A673 (cell line): ENCODE results near the gene CIZ1. TPM values are rescaled to one million over a fixed set of nuclear protein-coding genes. Genes with fewer than 3 reads are reported as not detected.

ENCODE experiments used
- BruUV-seq: library from RNA; stranded (reverse); fragments of 400-500 nt; replicated peaks from 2 replicates; lab custom pipeline; 2021; lab: Mats Ljungman, UMichigan
- CTCF ChIA-PET: fragments of 300-600 bp; sonication (Branson Sonifier 250); formaldehyde crosslinking; loops from one replicate; lab custom pipeline; 2022; ENCODE audit warnings: antibody characterized with exemption; lab: Charles Lee
- POLR2A ChIA-PET: fragments of 300-600 bp; sonication (Branson Sonifier 250); formaldehyde crosslinking; loops from one replicate; lab custom pipeline; 2022; ENCODE audit warnings: antibody characterized with exemption; ENCODE audit not compliant: low non-redundant PET; lab: Charles Lee
- DNase-seq: peaks from one replicate; pipeline ENCODE4 v3.0.0-alpha.2; 2015; ENCODE audit warnings: low spot score
- H3K27ac ChIP-seq: fragments of 200-600 bp; sonication (generic); 2 replicates; pipeline ENCODE4 v1.5.1; 2016; ENCODE audit warnings: mixed run types, low read depth, mild to moderate bottlenecking, mixed read lengths, antibody characterized with exemption, low read length; ENCODE audit not compliant: poor library complexity, severe bottlenecking
- H3K27me3 ChIP-seq: fragments of 200-600 bp; sonication (generic); replicated peaks from 2 replicates; pipeline ENCODE4 v1.6.1; 2017; ENCODE audit warnings: mixed run types, low read depth, mild to moderate bottlenecking, mixed read lengths, antibody characterized with exemption, low read length; ENCODE audit not compliant: insufficient read depth, poor library complexity
- H3K36me3 ChIP-seq: fragments of 200-600 bp; sonication (generic); 2 replicates; pipeline ENCODE4 v1.6.1; 2016; ENCODE audit warnings: mixed run types, mild to moderate bottlenecking, mixed read lengths, antibody characterized with exemption, low read length; ENCODE audit not compliant: insufficient read depth, poor library complexity, severe bottlenecking
- H3K4me1 ChIP-seq: fragments of 200-600 bp; sonication (generic); 2 replicates; pipeline ENCODE4 v1.6.1; 2017; ENCODE audit warnings: mixed run types, mild to moderate bottlenecking, mixed read lengths, antibody characterized with exemption, low read length; ENCODE audit not compliant: insufficient read depth, poor library complexity, severe bottlenecking
- H3K4me3 ChIP-seq: fragments of 200-600 bp; sonication (generic); 2 replicates; pipeline ENCODE4 v1.5.1; 2016; ENCODE audit warnings: low read depth, mixed run types, mild to moderate bottlenecking, mixed read lengths, low read length; ENCODE audit not compliant: poor library complexity, severe bottlenecking
- H3K9me3 ChIP-seq: fragments of 200-600 bp; sonication (generic); 2 replicates; pipeline ENCODE4 v1.6.1; 2016; ENCODE audit warnings: mixed run types, low read depth, mild to moderate bottlenecking, mixed read lengths, antibody characterized with exemption, low read length; ENCODE audit not compliant: poor library complexity, severe bottlenecking
- EZH2 ChIP-seq: fragments of 200-600 bp; sonication (generic); IDR thresholded peaks from 2 replicates; pipeline ENCODE4 v1.6.1; 2017; ENCODE audit warnings: borderline replicate concordance, low read depth, mild to moderate bottlenecking, mixed read lengths, antibody characterized with exemption, low read length; ENCODE audit not compliant: poor library complexity, severe bottlenecking
- intact Hi-C: fragments of 100-400 bp; cut with micrococcal nuclease; formaldehyde crosslinking; loops from one replicate; pipeline ENCODE4 v1.10.0; 2022; ENCODE audit not compliant: unreplicated experiment
- total RNA-seq: library from RNA; stranded (reverse); gene quantifications from 2 replicates; pipeline ENCODE4 v1.2.3, GENCODE V29; 2021
- TF ChIP-seq, protein P1 (sequence below): fragments of 300-800, 200-600 bp; sonication (generic); conservative IDR thresholded peaks from 2 replicates; pipeline ENCODE4 v1.5.1; 2017; ENCODE audit warnings: low read depth, mild to moderate bottlenecking, antibody characterized with exemption, low read length, moderate library complexity, mixed read lengths

The CIZ1 gene
- total RNA-seq, 1 experiment from 2014 or later: 158 TPM

DNA sequence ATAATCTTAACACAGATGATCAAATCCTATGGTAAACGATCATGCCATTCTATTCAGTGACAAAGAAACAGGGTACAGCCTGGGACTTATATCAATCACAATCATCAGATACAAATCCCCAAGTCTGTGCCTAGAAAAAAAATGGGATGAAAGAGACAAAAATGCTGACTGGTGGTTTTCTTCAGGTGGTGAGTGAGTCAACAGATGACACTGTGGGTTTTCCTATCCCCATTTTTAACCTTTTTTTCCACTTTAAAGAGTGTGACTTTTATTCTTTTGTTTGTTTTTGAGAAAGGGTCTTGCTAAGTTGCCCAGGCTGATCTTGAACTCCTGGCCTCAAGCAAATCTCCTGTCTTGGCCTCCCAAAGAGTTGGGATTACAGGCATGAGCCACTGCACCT, 3.2 kb downstream of the CIZ1 start:
- intact Hi-C loops: no loop called here
- Histone ChIP-seq H3K27me3 (no peaks in the 10 kb centered on the region), H3K4me3 (no peak overlapping the region), H3K9me3 (no peaks in the 10 kb centered on the region), H3K4me1 (peaks cover 23% of the 10 kb centered on the region), H3K36me3 (peaks cover 31% of the 10 kb centered on the region), H3K27ac (no peak overlapping the region)
- CTCF ChIA-PET: interaction anchor here (0.6 kb wide), 1 partner anchor 30 kb away, joined by 4 read pairs; no protein-coding TSS in a partner anchor
- POLR2A ChIA-PET: no interaction called here
- no peak for DNase-seq
- BruUV-seq: TSS peak; percentile 26
- TF ChIP-seq EZH2: no peak
- TF ChIP-seq, protein P1, sequence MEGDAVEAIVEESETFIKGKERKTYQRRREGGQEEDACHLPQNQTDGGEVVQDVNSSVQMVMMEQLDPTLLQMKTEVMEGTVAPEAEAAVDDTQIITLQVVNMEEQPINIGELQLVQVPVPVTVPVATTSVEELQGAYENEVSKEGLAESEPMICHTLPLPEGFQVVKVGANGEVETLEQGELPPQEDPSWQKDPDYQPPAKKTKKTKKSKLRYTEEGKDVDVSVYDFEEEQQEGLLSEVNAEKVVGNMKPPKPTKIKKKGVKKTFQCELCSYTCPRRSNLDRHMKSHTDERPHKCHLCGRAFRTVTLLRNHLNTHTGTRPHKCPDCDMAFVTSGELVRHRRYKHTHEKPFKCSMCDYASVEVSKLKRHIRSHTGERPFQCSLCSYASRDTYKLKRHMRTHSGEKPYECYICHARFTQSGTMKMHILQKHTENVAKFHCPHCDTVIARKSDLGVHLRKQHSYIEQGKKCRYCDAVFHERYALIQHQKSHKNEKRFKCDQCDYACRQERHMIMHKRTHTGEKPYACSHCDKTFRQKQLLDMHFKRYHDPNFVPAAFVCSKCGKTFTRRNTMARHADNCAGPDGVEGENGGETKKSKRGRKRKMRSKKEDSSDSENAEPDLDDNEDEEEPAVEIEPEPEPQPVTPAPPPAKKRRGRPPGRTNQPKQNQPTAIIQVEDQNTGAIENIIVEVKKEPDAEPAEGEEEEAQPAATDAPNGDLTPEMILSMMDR: no peak

DNA sequence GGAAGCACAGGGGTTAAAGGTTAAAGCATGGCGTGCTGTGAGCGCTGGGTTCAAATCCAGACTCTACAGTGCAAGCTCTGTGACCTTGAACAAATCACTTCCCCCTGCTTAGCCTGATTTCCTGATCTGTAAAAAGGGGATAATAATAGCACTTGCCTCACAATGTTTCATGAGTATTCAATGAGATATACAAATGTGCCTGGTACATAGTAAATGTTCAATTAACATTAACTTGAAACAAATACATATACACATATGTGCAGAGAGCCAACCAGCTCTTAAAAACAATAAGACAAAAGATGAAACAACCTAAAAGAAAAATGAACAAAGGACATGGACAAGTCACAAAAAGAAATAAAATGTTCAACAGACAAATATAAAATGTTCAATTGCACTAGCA, 4.0 kb downstream of the CIZ1 start:
- intact Hi-C loops: no loop called here
- Histone ChIP-seq H3K4me3 (no peak overlapping the region), H3K4me1 (peaks cover 16% of the 10 kb centered on the region), H3K36me3 (peaks cover 31% of the 10 kb centered on the region), H3K27me3 (no peaks in the 10 kb centered on the region), H3K27ac (no peak overlapping the region), H3K9me3 (no peaks in the 10 kb centered on the region)
- ChIA-PET POLR2A (no interaction called here), CTCF (no interaction called here)
- TF ChIP-seq, protein P1: no peak
- TF ChIP-seq EZH2: no peak
- BruUV-seq: no TSS peak
- DNase-seq: no peak

DNA sequence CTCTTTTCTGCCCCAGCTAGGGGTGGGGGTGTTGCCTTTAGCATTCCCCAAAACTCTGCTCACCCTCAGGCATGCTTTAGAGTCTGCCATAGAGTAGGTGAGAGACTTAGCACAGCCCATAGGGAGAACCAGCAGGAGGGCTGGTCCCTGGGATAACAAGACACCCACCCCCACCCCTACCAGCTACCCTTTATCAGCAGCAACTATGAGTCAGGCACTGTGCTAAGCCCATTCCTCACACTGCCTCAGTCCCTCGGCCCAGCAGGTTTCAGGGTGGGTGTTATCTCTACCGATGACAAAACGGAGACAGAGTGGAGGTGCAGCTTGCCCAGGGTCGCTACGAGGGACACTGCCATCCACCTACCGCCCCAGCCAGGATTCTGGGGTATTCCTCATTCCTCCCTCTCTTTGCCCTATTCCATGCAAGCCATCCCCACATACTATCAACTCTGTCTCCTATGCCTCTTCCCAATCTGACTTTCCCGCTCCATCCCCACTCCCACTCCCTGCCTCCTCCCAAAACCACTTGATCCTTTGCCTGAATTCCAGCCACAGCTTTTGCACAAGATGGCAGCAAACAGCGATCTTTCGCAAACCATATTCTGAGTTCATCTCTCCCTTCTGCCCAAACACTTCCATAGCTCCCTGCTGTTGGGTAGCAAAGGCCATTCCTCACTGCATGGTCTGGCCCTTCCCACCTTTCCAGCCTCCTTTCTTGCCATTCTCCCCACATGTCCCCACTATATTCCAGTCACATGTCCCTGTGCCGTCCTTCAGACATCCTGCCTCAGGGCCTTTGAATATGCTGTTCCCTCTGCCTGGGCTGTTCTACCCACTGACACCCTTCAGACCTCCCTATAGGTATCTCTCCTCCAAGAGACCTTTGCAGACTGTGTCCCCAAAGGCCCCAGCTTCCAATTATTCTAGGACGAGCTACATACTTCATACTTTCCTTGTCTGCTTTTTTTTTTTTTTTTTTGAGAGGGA, 5.1 kb downstream of the CIZ1 start:
- ChIA-PET POLR2A (no interaction called here), CTCF (no interaction called here)
- TF ChIP-seq, protein P1: no peak
- no peak for TF ChIP-seq EZH2
- no peaks in the 10 kb centered on the region for H3K27me3 ChIP-seq
- H3K27ac ChIP-seq: no peak overlapping the region
- H3K36me3 ChIP-seq: peaks cover 31% of the 10 kb centered on the region
- no peak for DNase-seq
- intact Hi-C loops: no loop called here
- no peaks in the 10 kb centered on the region for H3K9me3 ChIP-seq
- BruUV-seq: no TSS peak
- no peak overlapping the region for H3K4me3 ChIP-seq
- peaks cover 8% of the 10 kb centered on the region for H3K4me1 ChIP-seq
